HG03378 (cell line): ENCODE measurements around the gene LRMDA.

Experiments used
- ATAC-seq: cut with Tn5 transposase; IDR thresholded peaks from one replicate; pipeline ENCODE4 v1.9.1; 2021; ENCODE audit warnings: mild to moderate bottlenecking, moderate library complexity; ENCODE audit not compliant: unreplicated experiment

LRMDA gene

GRCh38 chr10:75418712-75419111 lies 12.7 kb upstream of the LRMDA start:
- ATAC-seq, result no peak

GRCh38 chr10:75422913-75423312 lies 8.5 kb upstream of the LRMDA start:
- no peak for ATAC-seq

GRCh38 chr10:75424571-75424970 lies 6.9 kb upstream of the LRMDA start:
- no peak for ATAC-seq

- ATAC-seq, result no peak
Measured at GRCh38 chr10:75425291-75426079, 5.9 kb upstream of the LRMDA start.

- no peak for ATAC-seq
Measured at GRCh38 chr10:75426880-75427279, 4.5 kb upstream of the LRMDA start.

GRCh38 chr10:75427951-75428350 lies 3.5 kb upstream of the LRMDA start:
- ATAC-seq, result no peak

- ATAC-seq, result no peak
Measured at GRCh38 chr10:75428434-75429158, 2.8 kb upstream of the LRMDA start.

- ATAC-seq, result no peak
Measured at GRCh38 chr10:75429159-75429827, 2.1 kb upstream of the LRMDA start.

- no peak for ATAC-seq
Measured at GRCh38 chr10:75430000-75430763, 1.2 kb upstream of the LRMDA start.

- ATAC-seq, result no peak
Measured at GRCh38 chr10:75432176-75432575, 752 bp downstream of the LRMDA start.

- ATAC-seq, result no peak
Measured at GRCh38 chr10:75432763-75433162, 1.3 kb downstream of the LRMDA start.

- ATAC-seq, result no peak
Measured at GRCh38 chr10:75433216-75433615, 1.8 kb downstream of the LRMDA start.

GRCh38 chr10:75434291-75434690 lies 2.9 kb downstream of the LRMDA start:
- ATAC-seq, result no peak

- ATAC-seq, result no peak
Measured at GRCh38 chr10:75435291-75435690, 3.9 kb downstream of the LRMDA start.

- no peak for ATAC-seq
Measured at GRCh38 chr10:75436896-75437295, 5.5 kb downstream of the LRMDA start.

GRCh38 chr10:75437693-75438092 lies 6.3 kb downstream of the LRMDA start:
- ATAC-seq, result no peak

- ATAC-seq, result no peak
Measured at GRCh38 chr10:75438275-75438674, 6.9 kb downstream of the LRMDA start.

- ATAC-seq, result no peak
Measured at GRCh38 chr10:75439811-75440210, 8.4 kb downstream of the LRMDA start.

- no peak for ATAC-seq
Measured at GRCh38 chr10:75440271-75440793, 8.9 kb downstream of the LRMDA start.

- no peak for ATAC-seq
Measured at GRCh38 chr10:75441196-75441595, 9.8 kb downstream of the LRMDA start.

GRCh38 chr10:75441682-75442081 lies 10.3 kb downstream of the LRMDA start:
- ATAC-seq, result no peak
